Body of pancreas (tissue), 4 donors: ENCODE measurements around the gene OPRD1. TPM values are rescaled to one million over a fixed set of nuclear protein-coding genes. Genes with fewer than 3 reads are reported as not detected.

ENCODE experiments used
- ATAC-seq: fragments of 150-250 bp; one replicate; pipeline ENCODE4 v1.9.1; 2016
- DNase-seq, 4 donors: peaks; one replicate each; pipeline ENCODE4 v3.0.0-alpha.2; 2019
- H3K27ac ChIP-seq, 4 donors: fragments of 200-600 bp; sonication (generic); 1 replicate in 3 of 4; 2 replicates in 1 of 4; pipeline versions ENCODE4 v1.5.1 to v1.6.1; 2016 to 2019; ENCODE audit warnings: mild to moderate bottlenecking in 1 of 4, mixed read lengths in 1 of 4, moderate library complexity in 1 of 4
- H3K27me3 ChIP-seq, 2 donors: fragments of 200-600 bp; sonication (generic); one replicate each; pipeline ENCODE4 v1.6.0; 2016; ENCODE audit warnings: mild to moderate bottlenecking in 1 of 2
- H3K36me3 ChIP-seq, 2 donors: fragments of 200-600 bp; sonication (generic); replicated peaks in 1 of 2; 2 replicates each; pipeline ENCODE4 v1.5.1; 2016; ENCODE audit warnings: low read depth in 2 of 2; ENCODE audit not compliant: insufficient read depth in 1 of 2
- H3K4me1 ChIP-seq: fragments of 200-600 bp; sonication (generic); one replicate; pipeline ENCODE4 v1.6.0; 2016
- H3K4me3 ChIP-seq, 2 donors: fragments of 200-600 bp; sonication (generic); 1 replicate in 1 of 2; 2 replicates in 1 of 2; pipeline ENCODE4 v1.5.1; 2016 to 2019
- H3K9me3 ChIP-seq, 3 donors: fragments of 200-600 bp; sonication (generic); 1 replicate in 2 of 3; 2 replicates in 1 of 3; pipeline ENCODE4 v1.5.1; 2016
- CTCF ChIP-seq, 7 experiments: fragments of 450-650 bp in 4 of 7; fragments of 200-600 bp in 3 of 7; sonication (generic) in 3 of 7; IDR thresholded peaks; one replicate each; pipeline ENCODE4 v1.5.1; 2016 to 2019; ENCODE audit warnings: antibody characterized with exemption in 7 of 7
- POLR2A ChIP-seq, 3 donors: fragments of 450-650 bp; IDR thresholded peaks; one replicate each; pipeline ENCODE4 v1.6.1; 2016; ENCODE audit warnings: antibody characterized with exemption in 3 of 3, mild to moderate bottlenecking in 2 of 3
- WGBS, 2 donors: methylation state at CpG; one replicate each; pipeline ENCODE4 v1.1.5; 2017; 5-methylcytosine and 5-hydroxymethylcytosine counted together
- intact Hi-C: fragments of 100-400 bp; cut with DNase I; formaldehyde crosslinking; loops from one replicate; pipeline ENCODE4 v1.15.1; 2023
- total RNA-seq, 2 donors: library from RNA; depleted of rRNA; stranded (reverse); fragments of >200 nt; gene quantifications; one replicate each; pipeline ENCODE4 v1.1.0, GENCODE V29; 2016

The OPRD1 gene
- total RNA-seq, 2 donors from 2014 or later, result 0.66 TPM; not detected in 1

- TF ChIP-seq CTCF (IDR thresholded peaks at IDR 0.05) (no peak), POLR2A (IDR thresholded peaks at IDR 0.05) (no peak)
- Histone ChIP-seq H3K27me3 (no peaks in the 10 kb centered on the region), H3K27ac (no peak overlapping the region), H3K4me3 (no peak overlapping the region), H3K36me3 (no peaks in the 10 kb centered on the region), H3K4me1 (no peaks in the 10 kb centered on the region), H3K9me3 (no peaks in the 10 kb centered on the region)
- ATAC-seq (no peak), DNase-seq (no peak)
- intact Hi-C loops, result loop anchor here (10.0 kb wide), 1 partner anchor 243 kb away; no protein-coding TSS in a partner anchor
- WGBS, 2 donors, result 63 to 65% methylated on average over 11 of the region's 11 CpGs
These were observed 30.7 kb upstream of the OPRD1 start for GRCh38 chr1:28781305-28781704.

GRCh38 chr1:28782011-28782410 is 30.0 kb upstream of the OPRD1 start:
- H3K4me3 ChIP-seq, result no peak overlapping the region
- no peaks in the 10 kb centered on the region for H3K4me1 ChIP-seq
- H3K9me3 ChIP-seq, result no peaks in the 10 kb centered on the region
- DNase-seq, result no peak
- 67 to 73% methylated on average over 3 of the region's 3 CpGs for WGBS, 2 donors
- no peak overlapping the region for H3K27ac ChIP-seq
- no peak for TF ChIP-seq POLR2A (IDR thresholded peaks at IDR 0.05)
- H3K27me3 ChIP-seq, result no peaks in the 10 kb centered on the region
- intact Hi-C loops, result loop anchor here (10.0 kb wide), 1 partner anchor 243 kb away; no protein-coding TSS in a partner anchor
- H3K36me3 ChIP-seq, result no peaks in the 10 kb centered on the region
- ATAC-seq, result no peak

GRCh38 chr1:28783363-28783762 is 28.6 kb upstream of the OPRD1 start:
- WGBS, 2 donors, result 40 to 49% methylated on average over 2 of the region's 2 CpGs
- intact Hi-C loops, result loop anchor here (10.0 kb wide), 1 partner anchor 241 kb away; no protein-coding TSS in a partner anchor
- H3K4me3 ChIP-seq, result no peak overlapping the region
- no peaks in the 10 kb centered on the region for H3K9me3 ChIP-seq
- DNase-seq (no peak), ATAC-seq (no peak)
- no peaks in the 10 kb centered on the region for H3K36me3 ChIP-seq
- H3K27ac ChIP-seq, result no peak overlapping the region
- H3K27me3 ChIP-seq, result no peaks in the 10 kb centered on the region
- no peak for TF ChIP-seq CTCF (IDR thresholded peaks at IDR 0.05)
- H3K4me1 ChIP-seq, result no peaks in the 10 kb centered on the region

- ATAC-seq (no peak), DNase-seq (no peak)
- Histone ChIP-seq H3K4me3 (no peak overlapping the region), H3K4me1 (no peaks in the 10 kb centered on the region), H3K36me3 (no peaks in the 10 kb centered on the region), H3K27me3 (no peaks in the 10 kb centered on the region), H3K27ac (no peak overlapping the region), H3K9me3 (no peaks in the 10 kb centered on the region)
- intact Hi-C loops, result loop anchor here (5.0 to 10.0 kb wide), 2 partner anchors 88 to 235 kb away; no protein-coding TSS in a partner anchor
- no peak for TF ChIP-seq POLR2A (IDR thresholded peaks at IDR 0.05)
- no peak for TF ChIP-seq CTCF (IDR thresholded peaks at IDR 0.05)
- WGBS, 2 donors, result 84 to 86% methylated on average over 9 of the region's 9 CpGs
These were observed 22.6 kb upstream of the OPRD1 start for GRCh38 chr1:28789412-28789811.

GRCh38 chr1:28789816-28790215 is 22.2 kb upstream of the OPRD1 start:
- ATAC-seq, result no peak
- Histone ChIP-seq H3K9me3 (no peaks in the 10 kb centered on the region), H3K4me3 (no peak overlapping the region), H3K36me3 (no peaks in the 10 kb centered on the region), H3K27me3 (no peaks in the 10 kb centered on the region), H3K27ac (no peak overlapping the region), H3K4me1 (no peaks in the 10 kb centered on the region)
- intact Hi-C loops, result loop anchor here (5.0 to 10.0 kb wide), 2 partner anchors 87 to 235 kb away; no protein-coding TSS in a partner anchor
- 61 to 68% methylated on average over 6 of the region's 6 CpGs for WGBS, 2 donors
- TF ChIP-seq CTCF (IDR thresholded peaks at IDR 0.05) (no peak), POLR2A (IDR thresholded peaks at IDR 0.05) (no peak)
- no peak for DNase-seq
